OCI-M2 (cell line): ENCODE measurements around the gene PCDHGA11.
"Not testable (repeated sequence)": the region's sequence is repeated elsewhere in the genome, so short reads cannot be mapped to it uniquely, and the experiment has no call there.

Source experiments
- DNase-seq: peaks from one replicate; lab custom pipeline; 2025; ENCODE audit not compliant: unreplicated experiment; lab: John Stamatoyannopoulos, UW

The PCDHGA11 gene

GRCh38 chr5:141420855-141421488 lies at the start of gene PCDHGA11:
Gene PCDHGA11 (plus strand): TSS chr5:141421051. CDS start chr5:141421228, 177 bp downstream.
- no peak for DNase-seq

GRCh38 chr5:141371572-141372475 lies 49.0 kb upstream of the PCDHGA11 start:
- no peak for DNase-seq

- no peak for DNase-seq
These were observed 47.1 kb upstream of the PCDHGA11 start, which contains the start of gene PCDHGA6 for GRCh38 chr5:141373673-141374317. Gene PCDHGA6 (plus strand): TSS chr5:141373891. CDS start chr5:141374084, 193 bp downstream.

- no peak for DNase-seq
These were observed 46.2 kb upstream of the PCDHGA11 start for GRCh38 chr5:141374627-141375026.

GRCh38 chr5:141375444-141376155 lies 45.3 kb upstream of the PCDHGA11 start:
- not testable (repeated sequence) for DNase-seq

GRCh38 chr5:141382469-141383294 lies 38.2 kb upstream of the PCDHGA11 start, which contains the start of gene PCDHGA7:
Gene PCDHGA7 (plus strand): TSS chr5:141382742. CDS start chr5:141382900, 158 bp downstream.
- DNase-seq: no peak

GRCh38 chr5:141383345-141383744 lies 37.5 kb upstream of the PCDHGA11 start:
- DNase-seq: no peak

- DNase-seq: no peak
These were observed 36.2 kb upstream of the PCDHGA11 start for GRCh38 chr5:141384471-141385267.

GRCh38 chr5:141387557-141388311 lies 33.1 kb upstream of the PCDHGA11 start, which contains the start of gene PCDHGB4:
Gene PCDHGB4 (plus strand): TSS chr5:141387698. CDS start chr5:141387885, 187 bp downstream.
- not testable (repeated sequence) for DNase-seq

- no peak for DNase-seq
These were observed 32.2 kb upstream of the PCDHGA11 start for GRCh38 chr5:141388661-141389060.

- DNase-seq: no peak
These were observed 31.5 kb upstream of the PCDHGA11 start for GRCh38 chr5:141389153-141390042.

GRCh38 chr5:141392429-141393198 lies 28.2 kb upstream of the PCDHGA11 start, which contains the start of gene PCDHGA8:
Gene PCDHGA8 (plus strand): TSS chr5:141392633. CDS start chr5:141392814, 181 bp downstream.
- DNase-seq: no peak

GRCh38 chr5:141393267-141393666 lies 27.6 kb upstream of the PCDHGA11 start:
- no peak for DNase-seq

- DNase-seq: not testable (repeated sequence)
These were observed 26.3 kb upstream of the PCDHGA11 start for GRCh38 chr5:141394401-141395187.

- DNase-seq: not testable (repeated sequence)
These were observed 22.9 kb upstream of the PCDHGA11 start, which contains the start of gene PCDHGB5 for GRCh38 chr5:141397756-141398551. Gene PCDHGB5 (plus strand): TSS chr5:141397947. CDS start chr5:141398128, 181 bp downstream.
